22Rv1 (cell line): ENCODE measurements around the gene PPAN.

ENCODE experiments used
- ZFX ChIP-seq: fragments of 450-650 bp; IDR thresholded peaks from 2 replicates; pipeline ENCODE4 v1.6.1; 2017; ENCODE audit warnings: antibody characterized with exemption, borderline replicate concordance
- TF ChIP-seq, protein P1 (sequence below): fragments of 450-650 bp; IDR thresholded peaks from 2 replicates; pipeline ENCODE4 v1.5.1; 2017; ENCODE audit warnings: mild to moderate bottlenecking

DNA sequence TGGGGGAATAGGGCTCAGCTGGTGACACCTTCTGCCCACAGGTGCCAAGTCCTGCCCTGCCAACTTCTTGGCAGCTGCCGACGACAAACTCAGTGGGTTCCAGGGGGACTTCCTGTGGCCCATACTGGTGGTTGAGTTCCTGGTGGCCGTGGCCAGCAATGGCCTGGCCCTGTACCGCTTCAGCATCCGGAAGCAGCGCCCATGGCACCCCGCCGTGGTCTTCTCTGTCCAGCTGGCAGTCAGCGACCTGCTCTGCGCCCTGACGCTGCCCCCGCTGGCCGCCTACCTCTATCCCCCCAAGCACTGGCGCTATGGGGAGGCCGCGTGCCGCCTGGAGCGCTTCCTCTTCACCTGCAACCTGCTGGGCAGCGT is 7.4 kb downstream of the PPAN start:
- TF ChIP-seq, protein P1, sequence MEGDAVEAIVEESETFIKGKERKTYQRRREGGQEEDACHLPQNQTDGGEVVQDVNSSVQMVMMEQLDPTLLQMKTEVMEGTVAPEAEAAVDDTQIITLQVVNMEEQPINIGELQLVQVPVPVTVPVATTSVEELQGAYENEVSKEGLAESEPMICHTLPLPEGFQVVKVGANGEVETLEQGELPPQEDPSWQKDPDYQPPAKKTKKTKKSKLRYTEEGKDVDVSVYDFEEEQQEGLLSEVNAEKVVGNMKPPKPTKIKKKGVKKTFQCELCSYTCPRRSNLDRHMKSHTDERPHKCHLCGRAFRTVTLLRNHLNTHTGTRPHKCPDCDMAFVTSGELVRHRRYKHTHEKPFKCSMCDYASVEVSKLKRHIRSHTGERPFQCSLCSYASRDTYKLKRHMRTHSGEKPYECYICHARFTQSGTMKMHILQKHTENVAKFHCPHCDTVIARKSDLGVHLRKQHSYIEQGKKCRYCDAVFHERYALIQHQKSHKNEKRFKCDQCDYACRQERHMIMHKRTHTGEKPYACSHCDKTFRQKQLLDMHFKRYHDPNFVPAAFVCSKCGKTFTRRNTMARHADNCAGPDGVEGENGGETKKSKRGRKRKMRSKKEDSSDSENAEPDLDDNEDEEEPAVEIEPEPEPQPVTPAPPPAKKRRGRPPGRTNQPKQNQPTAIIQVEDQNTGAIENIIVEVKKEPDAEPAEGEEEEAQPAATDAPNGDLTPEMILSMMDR: no peak
- no peak for TF ChIP-seq ZFX
